ENCODE measurements around the gene SELENOW. TPM values are rescaled to one million over a fixed set of nuclear protein-coding genes. Genes with fewer than 3 reads are reported as not detected.

SELENOW gene
- total RNA-seq, 1 donor from 2014 or later, result 107 TPM

DNA sequence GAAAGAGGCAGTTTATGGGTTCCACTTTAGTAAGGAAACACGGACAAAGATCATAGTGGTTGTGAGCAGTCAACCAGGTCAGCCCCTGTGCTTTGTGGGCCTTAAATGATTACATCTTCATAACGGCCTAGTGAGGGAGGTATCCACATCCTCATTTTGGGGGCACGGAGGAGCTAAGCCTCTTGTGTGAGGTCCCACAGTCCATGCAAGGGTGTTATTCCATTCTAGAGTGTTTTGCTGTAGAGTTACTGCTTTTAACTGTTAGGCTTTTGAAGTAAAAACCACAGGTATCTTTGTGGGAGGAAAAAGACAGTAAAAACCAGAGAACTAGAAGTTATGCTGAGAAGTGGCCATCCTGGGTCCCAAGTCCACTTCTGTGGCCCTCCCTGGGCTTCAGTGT, 29.2 kb upstream of the SELENOW start:
- DNase-seq (ENCODE audit: low spot score), result no peak
- peaks cover 19% of the 10 kb centered on the region for H3K4me1 Mint-ChIP-seq (ENCODE audit: low read depth)
- H3K27me3 Mint-ChIP-seq (ENCODE audit: insufficient read depth), result no peaks in the 10 kb centered on the region
- H3K4me3 Mint-ChIP-seq, result peak overlapping the region; percentile 48
- intact Hi-C loops (cut with micrococcal nuclease), result loop anchor here (10.0 kb wide), 1 partner anchor 425 kb away; the partner anchor contains the start of genes LIG1 and ZSWIM9
- no peaks in the 10 kb centered on the region for H3K9me3 Mint-ChIP-seq
- H3K27ac Mint-ChIP-seq, result peak overlapping the region; percentile 64
- peaks cover 46% of the 10 kb centered on the region for H3K36me3 Mint-ChIP-seq (ENCODE audit: low read depth)

DNA sequence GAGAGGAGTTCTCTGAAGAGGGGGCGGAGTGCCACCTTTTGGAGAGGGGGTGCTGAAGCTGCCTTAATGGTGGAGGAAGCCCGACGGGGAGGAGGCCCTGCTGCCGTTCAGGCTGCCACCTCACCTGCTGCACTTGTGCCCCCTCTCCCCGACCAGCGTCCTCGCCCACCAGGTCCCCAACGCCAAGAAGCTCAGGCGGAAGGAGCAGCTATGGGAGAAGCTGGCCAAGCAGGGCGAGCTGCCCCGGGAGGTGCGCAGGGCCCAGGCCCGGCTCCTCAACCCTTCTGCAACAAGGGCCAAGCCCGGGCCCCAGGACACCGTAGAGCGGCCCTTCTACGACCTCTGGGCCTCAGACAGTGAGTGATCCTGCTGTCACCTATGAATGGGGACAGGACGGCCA, 27.8 kb upstream of the SELENOW start:
- DNase-seq (ENCODE audit: low spot score), result no peak
- Mint-ChIP-seq H3K27ac (peak overlapping the region; percentile 34), H3K36me3 (ENCODE audit: low read depth) (peaks cover 43% of the 10 kb centered on the region), H3K4me1 (ENCODE audit: low read depth) (peaks cover 19% of the 10 kb centered on the region), H3K27me3 (ENCODE audit: insufficient read depth) (no peaks in the 10 kb centered on the region), H3K4me3 (no peak overlapping the region), H3K9me3 (no peaks in the 10 kb centered on the region)
- intact Hi-C loops (cut with micrococcal nuclease), result no loop called here

DNA sequence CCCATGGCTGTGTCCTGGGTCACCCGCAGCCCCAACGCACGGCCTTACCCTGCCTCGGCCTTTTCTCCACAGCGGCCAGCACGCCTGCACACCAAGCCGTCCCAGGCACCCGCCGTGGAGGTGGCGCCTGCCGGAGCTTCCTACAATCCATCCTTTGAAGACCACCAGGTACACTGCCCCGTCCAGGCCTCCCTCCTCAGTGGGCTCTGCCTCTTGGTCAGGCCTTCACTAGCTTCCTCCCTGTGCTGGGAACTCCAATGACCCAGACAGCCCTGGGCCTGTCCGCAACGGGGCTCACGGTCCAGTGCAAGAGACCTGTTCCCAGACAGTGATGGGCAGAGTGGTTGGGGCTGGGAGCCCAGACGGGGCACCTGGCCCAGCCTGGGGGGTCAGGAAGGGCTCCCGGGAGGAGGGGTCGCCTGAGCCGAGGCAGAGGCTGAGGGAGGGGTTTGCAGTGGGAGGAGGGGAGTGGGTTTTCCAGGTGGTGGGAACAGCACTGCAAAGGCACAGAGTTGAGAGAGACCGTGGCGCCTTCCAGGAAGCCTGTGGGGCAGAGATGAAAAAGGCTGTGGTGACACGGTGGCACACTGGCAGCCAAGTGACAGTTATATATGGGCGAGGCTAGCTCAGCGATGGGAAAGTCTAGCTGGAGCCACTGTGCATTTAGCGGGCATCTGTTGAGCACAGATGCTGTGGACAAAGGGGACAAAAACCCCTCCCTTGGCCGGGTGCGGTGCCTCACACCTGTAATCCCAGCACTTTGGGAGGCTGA, 25.9 kb upstream of the SELENOW start:
- intact Hi-C loops (cut with micrococcal nuclease), result no loop called here
- H3K36me3 Mint-ChIP-seq (ENCODE audit: low read depth), result peaks cover 47% of the 10 kb centered on the region
- DNase-seq (ENCODE audit: low spot score), result no peak
- no peak overlapping the region for H3K4me3 Mint-ChIP-seq
- peaks cover 14% of the 10 kb centered on the region for H3K4me1 Mint-ChIP-seq (ENCODE audit: low read depth)
- no peak overlapping the region for H3K27ac Mint-ChIP-seq
- no peaks in the 10 kb centered on the region for H3K9me3 Mint-ChIP-seq
- H3K27me3 Mint-ChIP-seq (ENCODE audit: insufficient read depth), result no peaks in the 10 kb centered on the region

DNA sequence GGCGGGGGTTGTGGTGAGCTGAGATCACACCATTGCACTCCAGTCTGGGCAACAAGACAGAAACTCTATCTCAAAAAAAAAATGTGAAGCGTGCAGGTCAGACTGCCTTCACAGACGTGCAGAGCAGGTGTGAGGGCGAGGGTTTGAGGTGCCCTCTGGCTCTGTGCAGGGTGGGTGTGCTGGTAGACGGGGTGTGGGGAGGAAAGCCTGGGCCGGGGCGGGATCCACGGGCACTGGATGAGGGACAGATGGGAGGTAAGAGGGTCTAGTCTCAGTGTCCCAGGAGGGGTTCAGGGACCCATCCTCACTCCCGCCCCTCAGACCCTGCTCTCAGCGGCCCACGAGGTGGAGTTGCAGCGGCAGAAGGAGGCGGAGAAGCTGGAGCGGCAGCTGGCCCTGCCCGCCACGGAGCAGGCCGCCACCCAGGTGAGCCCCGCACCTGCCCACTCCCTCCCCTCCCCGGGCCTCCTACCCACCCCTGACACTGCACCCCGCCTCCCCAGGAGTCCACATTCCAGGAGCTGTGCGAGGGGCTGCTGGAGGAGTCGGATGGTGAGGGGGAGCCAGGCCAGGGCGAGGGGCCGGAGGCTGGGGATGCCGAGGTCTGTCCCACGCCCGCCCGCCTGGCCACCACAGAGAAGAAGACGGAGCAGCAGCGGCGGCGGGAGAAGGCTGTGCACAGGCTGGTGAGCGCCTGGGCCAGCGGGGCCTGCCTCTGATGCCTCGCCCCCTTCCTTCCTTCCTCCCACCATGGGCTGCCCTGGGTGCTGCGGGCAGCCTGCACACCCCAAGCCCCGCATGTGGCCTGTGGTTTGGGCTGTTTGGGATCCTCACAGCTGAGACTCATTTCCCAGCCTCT, 24.1 kb upstream of the SELENOW start:
- H3K9me3 Mint-ChIP-seq, result no peaks in the 10 kb centered on the region
- no peak overlapping the region for H3K4me3 Mint-ChIP-seq
- H3K27ac Mint-ChIP-seq, result peak overlapping the region; percentile 34
- no peak for DNase-seq (ENCODE audit: low spot score)
- H3K4me1 Mint-ChIP-seq (ENCODE audit: low read depth), result peaks cover under 1% of the 10 kb centered on the region
- H3K27me3 Mint-ChIP-seq (ENCODE audit: insufficient read depth), result no peaks in the 10 kb centered on the region
- intact Hi-C loops (cut with micrococcal nuclease), result no loop called here
- H3K36me3 Mint-ChIP-seq (ENCODE audit: low read depth), result peaks cover 42% of the 10 kb centered on the region

DNA sequence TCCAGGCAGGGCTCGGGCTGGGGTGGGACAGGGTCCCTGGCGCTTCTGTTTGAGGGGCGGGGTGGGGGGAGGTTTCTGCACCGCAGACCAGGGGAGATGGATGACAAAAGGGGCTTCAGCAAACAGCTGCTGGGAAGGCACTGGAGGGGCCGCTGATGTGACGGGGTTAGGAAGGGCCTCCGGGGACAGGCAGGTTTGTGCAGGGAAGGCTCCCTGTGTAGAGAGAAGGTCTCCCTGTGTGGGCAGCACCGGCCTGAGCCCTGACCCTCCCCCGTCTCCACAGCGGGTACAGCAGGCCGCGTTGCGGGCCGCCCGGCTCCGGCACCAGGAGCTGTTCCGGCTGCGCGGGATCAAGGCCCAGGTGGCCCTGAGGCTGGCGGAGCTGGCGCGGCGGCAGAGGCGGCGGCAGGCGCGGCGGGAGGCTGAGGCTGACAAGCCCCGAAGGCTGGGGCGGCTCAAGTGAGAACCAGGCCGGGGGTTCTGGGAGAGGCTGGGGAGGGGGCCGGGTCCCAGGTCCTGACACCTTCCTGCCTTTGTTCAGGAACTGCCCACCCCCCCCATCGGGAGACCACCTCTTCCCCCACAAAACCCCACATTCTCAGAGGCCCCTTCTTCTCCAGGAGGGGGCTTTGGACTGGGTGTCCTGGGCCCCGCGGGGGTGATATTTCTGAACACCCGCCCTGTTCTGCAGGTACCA, 23.3 kb upstream of the SELENOW start:
- no peak overlapping the region for H3K4me3 Mint-ChIP-seq
- H3K36me3 Mint-ChIP-seq (ENCODE audit: low read depth), result peaks cover 39% of the 10 kb centered on the region
- DNase-seq (ENCODE audit: low spot score), result no peak
- H3K27ac Mint-ChIP-seq, result no peak overlapping the region
- intact Hi-C loops (cut with micrococcal nuclease), result no loop called here
- H3K27me3 Mint-ChIP-seq (ENCODE audit: insufficient read depth), result no peaks in the 10 kb centered on the region
- no peaks in the 10 kb centered on the region for H3K4me1 Mint-ChIP-seq (ENCODE audit: low read depth)
- H3K9me3 Mint-ChIP-seq, result no peaks in the 10 kb centered on the region

DNA sequence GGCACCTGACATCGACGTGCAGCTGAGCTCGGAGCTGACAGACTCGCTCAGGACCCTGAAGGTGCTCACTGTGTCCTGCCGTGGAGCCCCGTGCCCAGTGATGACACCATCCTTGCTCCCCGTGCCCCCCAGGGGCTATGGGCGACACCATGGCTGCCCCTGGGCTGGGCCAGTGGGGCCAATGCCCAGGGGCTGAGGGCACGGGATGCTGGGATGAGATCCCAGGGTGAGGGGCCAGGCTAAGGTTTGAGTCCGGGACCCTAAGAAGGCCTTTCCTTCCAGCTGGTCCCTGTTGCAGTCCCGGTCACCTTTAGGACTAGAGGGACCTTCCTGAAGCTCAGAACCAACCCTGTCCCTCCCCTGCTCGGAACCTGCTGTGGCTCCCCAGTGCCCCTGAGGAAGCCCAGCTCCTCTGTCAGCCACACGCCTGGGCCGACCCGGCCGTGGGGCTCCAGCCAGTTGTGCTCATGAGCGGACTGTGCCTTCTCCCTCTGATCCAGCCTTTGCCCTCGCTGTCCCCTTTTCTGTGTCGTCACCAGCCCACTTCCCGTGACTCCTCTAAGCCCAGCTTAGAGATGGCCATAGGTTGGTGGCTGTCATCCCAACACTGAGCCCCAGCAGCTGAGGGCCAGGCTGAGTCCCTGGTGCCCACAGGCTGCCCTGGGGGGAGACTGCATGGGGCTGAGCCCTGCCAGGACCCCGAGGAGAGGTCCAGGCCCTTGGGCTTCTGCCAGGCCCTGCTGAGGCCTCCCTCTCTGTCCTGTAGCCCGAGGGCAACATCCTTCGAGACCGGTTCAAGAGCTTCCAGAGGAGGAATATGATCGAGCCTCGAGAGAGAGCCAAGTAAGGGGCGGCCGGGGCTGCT, 22.5 kb upstream of the SELENOW start:
- DNase-seq (ENCODE audit: low spot score), result no peak
- no peaks in the 10 kb centered on the region for H3K27me3 Mint-ChIP-seq (ENCODE audit: insufficient read depth)
- no peak overlapping the region for H3K27ac Mint-ChIP-seq
- H3K36me3 Mint-ChIP-seq (ENCODE audit: low read depth), result peaks cover 36% of the 10 kb centered on the region
- H3K4me1 Mint-ChIP-seq (ENCODE audit: low read depth), result no peaks in the 10 kb centered on the region
- intact Hi-C loops (cut with micrococcal nuclease), result no loop called here
- no peaks in the 10 kb centered on the region for H3K9me3 Mint-ChIP-seq
- H3K4me3 Mint-ChIP-seq, result no peak overlapping the region

DNA sequence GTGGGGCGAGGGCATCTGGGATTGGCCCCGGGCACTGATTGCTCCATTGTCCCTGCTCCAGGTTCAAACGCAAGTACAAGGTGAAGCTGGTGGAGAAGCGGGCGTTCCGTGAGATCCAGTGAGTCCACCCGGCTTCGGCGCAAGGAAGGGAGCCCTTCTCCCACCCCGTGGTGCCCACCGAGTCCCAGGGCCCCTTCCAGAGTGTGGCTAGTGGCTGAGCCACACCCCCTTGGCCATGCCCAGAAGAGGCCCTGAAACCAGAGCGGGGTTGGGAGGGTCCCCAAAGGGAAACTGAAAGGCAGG, 21.9 kb upstream of the SELENOW start:
- Mint-ChIP-seq H3K9me3 (no peaks in the 10 kb centered on the region), H3K4me1 (ENCODE audit: low read depth) (no peaks in the 10 kb centered on the region), H3K4me3 (no peak overlapping the region), H3K27me3 (ENCODE audit: insufficient read depth) (no peaks in the 10 kb centered on the region), H3K27ac (no peak overlapping the region), H3K36me3 (ENCODE audit: low read depth) (peaks cover 36% of the 10 kb centered on the region)
- DNase-seq (ENCODE audit: low spot score), result no peak
- intact Hi-C loops (cut with micrococcal nuclease), result no loop called here

DNA sequence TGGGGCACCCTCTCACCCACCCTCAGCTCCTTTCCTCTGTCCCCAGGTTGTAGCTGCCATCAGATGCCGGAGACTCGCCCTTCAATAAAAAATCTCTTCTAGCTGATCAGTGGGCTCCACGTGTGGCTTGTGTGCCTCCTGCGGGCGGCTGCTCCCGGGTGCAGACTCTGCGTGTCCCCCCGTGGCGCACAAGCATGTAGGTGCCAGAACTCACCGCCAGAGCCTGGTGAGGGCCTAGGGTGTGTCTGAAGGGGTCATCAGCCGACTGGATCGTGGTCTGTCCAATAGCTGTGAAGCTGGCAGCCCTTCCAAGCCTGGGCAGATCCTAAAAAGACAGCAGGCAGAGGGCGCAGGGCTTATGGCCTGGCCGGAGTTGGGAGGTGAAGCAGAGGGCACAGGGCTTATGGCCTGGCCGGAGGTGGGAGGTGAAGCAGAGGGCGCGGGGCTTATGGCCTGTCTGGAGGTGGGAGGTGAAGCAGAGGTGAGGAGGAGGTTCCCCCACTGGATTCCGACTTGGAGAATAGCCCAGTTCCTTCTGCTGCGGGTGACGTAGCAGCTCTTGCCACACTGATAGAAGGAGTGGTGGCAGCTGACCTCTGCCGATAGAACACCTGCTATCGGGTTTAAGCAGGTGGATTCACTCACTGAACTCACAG, 21.4 kb upstream of the SELENOW start:
- intact Hi-C loops (cut with micrococcal nuclease), result no loop called here
- Mint-ChIP-seq H3K4me3 (no peak overlapping the region), H3K4me1 (ENCODE audit: low read depth) (no peaks in the 10 kb centered on the region), H3K27ac (no peak overlapping the region), H3K27me3 (ENCODE audit: insufficient read depth) (no peaks in the 10 kb centered on the region), H3K9me3 (no peaks in the 10 kb centered on the region), H3K36me3 (ENCODE audit: low read depth) (peaks cover 34% of the 10 kb centered on the region)
- DNase-seq (ENCODE audit: low spot score), result no peak

DNA sequence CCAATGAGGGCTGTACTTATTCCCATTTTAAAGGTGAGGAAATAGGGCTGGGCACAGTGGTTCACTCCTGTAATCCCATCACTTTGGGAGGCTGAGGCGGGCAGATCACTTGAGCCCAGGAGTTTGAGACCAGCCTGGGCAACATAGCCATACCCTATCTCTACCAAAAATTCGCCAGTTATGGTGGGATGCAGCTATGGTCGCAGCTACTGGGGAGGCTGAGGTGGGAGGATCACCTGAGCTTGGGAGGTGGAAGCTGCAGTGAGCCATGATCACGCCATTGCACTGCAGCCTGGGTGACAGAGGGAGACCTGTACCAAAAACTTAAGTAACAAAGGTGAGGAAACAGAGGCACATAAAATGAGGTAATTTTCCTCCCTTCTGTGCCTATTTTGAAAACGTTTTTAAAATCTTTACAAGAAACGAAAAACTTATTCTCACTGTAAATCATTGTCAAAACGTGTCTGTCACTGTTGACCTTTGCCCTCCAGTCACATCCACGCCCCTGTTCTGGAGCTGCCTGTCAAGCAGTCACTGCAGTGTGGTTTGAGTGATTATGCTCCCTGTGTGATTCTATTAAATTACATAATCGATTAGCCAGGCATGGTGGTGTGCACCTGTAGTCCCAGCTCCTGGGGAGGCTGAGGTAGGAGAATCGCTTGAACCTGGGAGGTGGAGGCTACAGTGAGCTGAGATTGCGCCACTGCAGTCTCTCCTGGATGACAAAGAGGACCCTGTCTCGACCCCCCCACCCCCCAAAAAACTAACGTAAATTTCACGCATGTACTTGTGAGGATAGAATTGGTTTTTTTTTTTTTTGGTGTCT, 20.7 kb upstream of the SELENOW start:
- Mint-ChIP-seq H3K4me3 (no peak overlapping the region), H3K36me3 (ENCODE audit: low read depth) (peaks cover 29% of the 10 kb centered on the region), H3K27ac (no peak overlapping the region), H3K9me3 (no peaks in the 10 kb centered on the region), H3K4me1 (ENCODE audit: low read depth) (no peaks in the 10 kb centered on the region), H3K27me3 (ENCODE audit: insufficient read depth) (no peaks in the 10 kb centered on the region)
- intact Hi-C loops (cut with micrococcal nuclease), result no loop called here
- no peak for DNase-seq (ENCODE audit: low spot score)

DNA sequence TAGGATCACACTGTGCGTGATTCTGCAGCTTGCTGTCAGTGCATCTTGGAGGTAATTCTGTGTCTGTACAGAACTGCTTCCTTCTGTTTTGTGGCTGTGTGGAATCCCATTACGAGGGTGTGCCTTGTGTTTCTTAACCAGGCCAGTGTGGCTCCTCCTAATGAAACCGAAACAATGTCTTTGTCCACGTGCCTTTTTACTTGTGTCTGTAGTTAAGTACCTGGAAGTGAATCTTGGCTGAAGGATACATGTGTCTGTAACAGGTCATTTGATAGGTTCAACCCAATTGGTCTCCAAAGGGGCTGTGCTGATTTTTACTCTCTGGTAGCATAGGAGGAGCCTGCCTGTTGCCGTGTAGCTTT, 20.1 kb upstream of the SELENOW start:
- Mint-ChIP-seq H3K36me3 (ENCODE audit: low read depth) (peaks cover 23% of the 10 kb centered on the region), H3K4me1 (ENCODE audit: low read depth) (no peaks in the 10 kb centered on the region), H3K4me3 (no peak overlapping the region), H3K9me3 (no peaks in the 10 kb centered on the region), H3K27me3 (ENCODE audit: insufficient read depth) (no peaks in the 10 kb centered on the region), H3K27ac (no peak overlapping the region)
- DNase-seq (ENCODE audit: low spot score), result no peak
- intact Hi-C loops (cut with micrococcal nuclease), result no loop called here

DNA sequence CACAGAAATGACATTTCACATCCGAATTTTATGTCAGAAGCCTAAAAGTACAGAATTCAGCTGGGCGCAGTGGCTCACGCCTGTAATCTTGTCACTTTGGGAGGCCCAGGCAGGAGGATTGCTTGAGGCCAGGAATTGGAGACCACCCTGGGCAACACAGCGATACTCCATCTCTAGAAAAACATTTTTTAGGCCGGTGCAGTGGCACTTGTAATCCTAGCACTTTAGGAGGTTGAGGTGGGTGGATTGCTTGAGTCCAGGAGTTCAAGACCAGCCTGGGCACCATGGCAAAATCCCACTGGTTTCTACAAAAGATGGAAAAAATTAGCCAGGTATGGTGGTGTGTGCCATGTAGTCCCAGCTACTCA, 17.9 kb upstream of the SELENOW start:
- intact Hi-C loops (cut with micrococcal nuclease), result no loop called here
- H3K9me3 Mint-ChIP-seq, result no peaks in the 10 kb centered on the region
- no peak overlapping the region for H3K4me3 Mint-ChIP-seq
- no peak for DNase-seq (ENCODE audit: low spot score)
- peaks cover 17% of the 10 kb centered on the region for H3K36me3 Mint-ChIP-seq (ENCODE audit: low read depth)
- no peak overlapping the region for H3K27ac Mint-ChIP-seq
- H3K27me3 Mint-ChIP-seq (ENCODE audit: insufficient read depth), result no peaks in the 10 kb centered on the region
- H3K4me1 Mint-ChIP-seq (ENCODE audit: low read depth), result no peaks in the 10 kb centered on the region

Measured in activated T-helper 1 cell treated with anti-CD3 and anti-CD28 coated beads, Interleukin-12 subunit alpha, Interleukin-12 subunit beta, Interleukin-2, Interleukin-4 antibody, amounts not matched to agents 30 ng/mL and 10 ng/mL and 1 ng/mL, durations not matched to agents 14 hours and 24 hours and 36 hours (primary cell).